Measurements from ENCODE around the gene GIN1.
A peak's percentile ranks its signal among the peaks of the same experiment; 100 is the strongest.

The GIN1 gene

GRCh38 chr5:103110403-103110802, 9.5 kb downstream of the GIN1 start:
- Histone ChIP-seq H3K9ac (ENCODE audit: low read depth, low read length) (no peak overlapping the region), H3K27me3 (ENCODE audit: insufficient read depth, low read length) (no peaks in the 10 kb centered on the region), H3K4me3 (ENCODE audit: low read length) (no peak overlapping the region), H3K27ac (ENCODE audit: low read depth, low read length) (no peak overlapping the region), H3K9me3 (ENCODE audit: insufficient read depth, low read depth, low read length) (no peaks in the 10 kb centered on the region), H3K36me3 (ENCODE audit: insufficient read depth, low read length) (0 out of 2 replicates have a peak, but pooled peaks cover 10% of the 10 kb centered on the region), H3K4me1 (ENCODE audit: insufficient read depth, low read length) (peaks cover 15% of the 10 kb centered on the region)
- WGBS: 100% methylated on average over 2 of the region's 2 CpGs

- Histone ChIP-seq H3K9me3 (ENCODE audit: insufficient read depth, low read depth, low read length) (no peaks in the 10 kb centered on the region), H3K9ac (ENCODE audit: low read depth, low read length) (peak overlapping the region; percentile 29; the same call in 1 of the 2 replicates), H3K27me3 (ENCODE audit: insufficient read depth, low read length) (no peaks in the 10 kb centered on the region), H3K4me3 (ENCODE audit: low read length) (no peak overlapping the region), H3K27ac (ENCODE audit: low read depth, low read length) (peak overlapping the region; percentile 38; the same call in 1 of the 2 replicates), H3K4me1 (ENCODE audit: insufficient read depth, low read length) (peaks cover 15% of the 10 kb centered on the region), H3K36me3 (ENCODE audit: insufficient read depth, low read length) (0 out of 2 replicates have a peak, but pooled peaks cover 10% of the 10 kb centered on the region)
- 17% methylated on average over 1 of the region's 1 CpG for WGBS
These were observed 10.7 kb downstream of the GIN1 start for GRCh38 chr5:103109277-103109676.

- no CpG with 5 or more reads among the region's 2 CpGs for WGBS
- Histone ChIP-seq H3K9ac (ENCODE audit: low read depth, low read length) (no peak overlapping the region), H3K27me3 (ENCODE audit: insufficient read depth, low read length) (no peaks in the 10 kb centered on the region), H3K27ac (ENCODE audit: low read depth, low read length) (no peak overlapping the region), H3K4me1 (ENCODE audit: insufficient read depth, low read length) (peaks cover 15% of the 10 kb centered on the region), H3K36me3 (ENCODE audit: insufficient read depth, low read length) (0 out of 2 replicates have a peak, but pooled peaks cover 13% of the 10 kb centered on the region), H3K9me3 (ENCODE audit: insufficient read depth, low read depth, low read length) (no peaks in the 10 kb centered on the region), H3K4me3 (ENCODE audit: low read length) (no peak overlapping the region)
These were observed 11.9 kb downstream of the GIN1 start for GRCh38 chr5:103108086-103108485.

GRCh38 chr5:103102234-103102633, 17.7 kb downstream of the GIN1 start:
- Histone ChIP-seq H3K27ac (ENCODE audit: low read depth, low read length) (no peak overlapping the region), H3K4me3 (ENCODE audit: low read length) (no peak overlapping the region), H3K9ac (ENCODE audit: low read depth, low read length) (no peak overlapping the region), H3K36me3 (ENCODE audit: insufficient read depth, low read length) (peaks cover 15% of the 10 kb centered on the region), H3K27me3 (ENCODE audit: insufficient read depth, low read length) (no peaks in the 10 kb centered on the region), H3K4me1 (ENCODE audit: insufficient read depth, low read length) (no peaks in the 10 kb centered on the region), H3K9me3 (ENCODE audit: insufficient read depth, low read depth, low read length) (no peaks in the 10 kb centered on the region)
- 93% methylated on average over 1 of the region's 1 CpG for WGBS

GRCh38 chr5:103101079-103101750, 18.7 kb downstream of the GIN1 start:
- WGBS: 94% methylated on average over 5 of the region's 6 CpGs
- H3K27me3 ChIP-seq (ENCODE audit: insufficient read depth, low read length): no peaks in the 10 kb centered on the region
- peaks cover 13% of the 10 kb centered on the region for H3K36me3 ChIP-seq (ENCODE audit: insufficient read depth, low read length)
- no peaks in the 10 kb centered on the region for H3K4me1 ChIP-seq (ENCODE audit: insufficient read depth, low read length)
- no peaks in the 10 kb centered on the region for H3K9me3 ChIP-seq (ENCODE audit: insufficient read depth, low read depth, low read length)
- no peak overlapping the region for H3K9ac ChIP-seq (ENCODE audit: low read depth, low read length)
- H3K27ac ChIP-seq (ENCODE audit: low read depth, low read length): no peak overlapping the region
- H3K4me3 ChIP-seq (ENCODE audit: low read length): no peak overlapping the region

GRCh38 chr5:103098993-103099392, 20.9 kb downstream of the GIN1 start:
- no peaks in the 10 kb centered on the region for H3K27me3 ChIP-seq (ENCODE audit: insufficient read depth, low read length)
- WGBS: no CpG with 5 or more reads among the region's 2 CpGs
- H3K4me1 ChIP-seq (ENCODE audit: insufficient read depth, low read length): no peaks in the 10 kb centered on the region
- no peak overlapping the region for H3K27ac ChIP-seq (ENCODE audit: low read depth, low read length)
- H3K4me3 ChIP-seq (ENCODE audit: low read length): no peak overlapping the region
- peaks cover 9% of the 10 kb centered on the region for H3K36me3 ChIP-seq (ENCODE audit: insufficient read depth, low read length)
- H3K9ac ChIP-seq (ENCODE audit: low read depth, low read length): no peak overlapping the region
- H3K9me3 ChIP-seq (ENCODE audit: insufficient read depth, low read depth, low read length): no peaks in the 10 kb centered on the region

GRCh38 chr5:103094737-103095136, 25.2 kb downstream of the GIN1 start:
- no peak overlapping the region for H3K4me3 ChIP-seq (ENCODE audit: low read length)
- H3K27ac ChIP-seq (ENCODE audit: low read depth, low read length): no peak overlapping the region
- H3K27me3 ChIP-seq (ENCODE audit: insufficient read depth, low read length): no peaks in the 10 kb centered on the region
- H3K36me3 ChIP-seq (ENCODE audit: insufficient read depth, low read length): peaks cover 6% of the 10 kb centered on the region; the same call in 1 of the 2 replicates
- WGBS: 92% methylated on average over 2 of the region's 2 CpGs
- H3K9ac ChIP-seq (ENCODE audit: low read depth, low read length): no peak overlapping the region
- H3K4me1 ChIP-seq (ENCODE audit: insufficient read depth, low read length): no peaks in the 10 kb centered on the region
- no peaks in the 10 kb centered on the region for H3K9me3 ChIP-seq (ENCODE audit: insufficient read depth, low read depth, low read length)

GRCh38 chr5:103093727-103094126, 26.2 kb downstream of the GIN1 start:
- no peak overlapping the region for H3K4me3 ChIP-seq (ENCODE audit: low read length)
- H3K27me3 ChIP-seq (ENCODE audit: insufficient read depth, low read length): no peaks in the 10 kb centered on the region
- H3K9ac ChIP-seq (ENCODE audit: low read depth, low read length): no peak overlapping the region
- H3K36me3 ChIP-seq (ENCODE audit: insufficient read depth, low read length): peaks cover 9% of the 10 kb centered on the region; the same call in 1 of the 2 replicates
- no peaks in the 10 kb centered on the region for H3K9me3 ChIP-seq (ENCODE audit: insufficient read depth, low read depth, low read length)
- no peak overlapping the region for H3K27ac ChIP-seq (ENCODE audit: low read depth, low read length)
- H3K4me1 ChIP-seq (ENCODE audit: insufficient read depth, low read length): no peaks in the 10 kb centered on the region
- WGBS: 80% methylated on average over 1 of the region's 1 CpG

- Histone ChIP-seq H3K4me1 (ENCODE audit: insufficient read depth, low read length) (no peaks in the 10 kb centered on the region), H3K4me3 (ENCODE audit: low read length) (no peak overlapping the region), H3K9ac (ENCODE audit: low read depth, low read length) (no peak overlapping the region), H3K27me3 (ENCODE audit: insufficient read depth, low read length) (no peaks in the 10 kb centered on the region), H3K27ac (ENCODE audit: low read depth, low read length) (no peak overlapping the region), H3K36me3 (ENCODE audit: insufficient read depth, low read length) (peaks cover 12% of the 10 kb centered on the region), H3K9me3 (ENCODE audit: insufficient read depth, low read depth, low read length) (no peaks in the 10 kb centered on the region)
- 94% methylated on average over 2 of the region's 3 CpGs for WGBS
These were observed 27.3 kb downstream of the GIN1 start for GRCh38 chr5:103092676-103093075.

GRCh38 chr5:103090791-103091190, 29.1 kb downstream of the GIN1 start:
- H3K4me1 ChIP-seq (ENCODE audit: insufficient read depth, low read length): no peaks in the 10 kb centered on the region
- H3K4me3 ChIP-seq (ENCODE audit: low read length): no peak overlapping the region
- H3K36me3 ChIP-seq (ENCODE audit: insufficient read depth, low read length): peaks cover 25% of the 10 kb centered on the region
- no peaks in the 10 kb centered on the region for H3K9me3 ChIP-seq (ENCODE audit: insufficient read depth, low read depth, low read length)
- no CpG with 5 or more reads among the region's 1 CpG for WGBS
- H3K9ac ChIP-seq (ENCODE audit: low read depth, low read length): no peak overlapping the region
- no peak overlapping the region for H3K27ac ChIP-seq (ENCODE audit: low read depth, low read length)
- H3K27me3 ChIP-seq (ENCODE audit: insufficient read depth, low read length): no peaks in the 10 kb centered on the region

- peaks cover 40% of the 10 kb centered on the region for H3K36me3 ChIP-seq (ENCODE audit: insufficient read depth, low read length)
These were observed 30.7 kb downstream of the GIN1 start for GRCh38 chr5:103089272-103089671.

More at GRCh38 chr5:103089272-103089671, 30.7 kb downstream of the GIN1 start:
- Histone ChIP-seq H3K9me3 (ENCODE audit: insufficient read depth, low read depth, low read length) (peaks cover 6% of the 10 kb centered on the region; the same call in 1 of the 2 replicates), H3K27me3 (ENCODE audit: insufficient read depth, low read length) (no peaks in the 10 kb centered on the region), H3K9ac (ENCODE audit: low read depth, low read length) (no peak overlapping the region), H3K27ac (ENCODE audit: low read depth, low read length) (no peak overlapping the region), H3K4me1 (ENCODE audit: insufficient read depth, low read length) (no peaks in the 10 kb centered on the region), H3K4me3 (ENCODE audit: low read length) (no peak overlapping the region)
- 100% methylated on average over 1 of the region's 1 CpG for WGBS

All from HUES64 (cell line).